Adrenal gland (tissue), 5 donors: ENCODE data around the gene INHBB.

Source experiments
- CTCF ChIP-seq, 6 experiments: fragments of 450-650 bp in 4 of 6; fragments of 200-600 bp in 2 of 6; sonication (generic) in 1 of 6; IDR thresholded peaks; 1 replicate in 5 of 6; 2 replicates in 1 of 6; pipeline versions ENCODE4 v1.5.1 to v1.8.0; 2016 to 2021; ENCODE audit warnings: antibody characterized with exemption in 6 of 6, mild to moderate bottlenecking in 2 of 6, moderate library complexity in 1 of 6
- POLR2A ChIP-seq, 2 donors: fragments of 450-650 bp; IDR thresholded peaks; one replicate each; pipeline ENCODE4 v1.6.1; 2017; ENCODE audit warnings: antibody characterized with exemption in 2 of 2, mild to moderate bottlenecking in 2 of 2, moderate library complexity in 1 of 2
- donor health status: DM: no; HTN: no; CAD: no.

- no peak for TF ChIP-seq CTCF (IDR thresholded peaks at IDR 0.05)
- TF ChIP-seq POLR2A (IDR thresholded peaks at IDR 0.05), result no peak
Measured at GRCh38 chr2:120317916-120318315, 28.0 kb upstream of the INHBB start.
